ENCODE data around the gene C19orf12.

C19orf12 gene

DNA sequence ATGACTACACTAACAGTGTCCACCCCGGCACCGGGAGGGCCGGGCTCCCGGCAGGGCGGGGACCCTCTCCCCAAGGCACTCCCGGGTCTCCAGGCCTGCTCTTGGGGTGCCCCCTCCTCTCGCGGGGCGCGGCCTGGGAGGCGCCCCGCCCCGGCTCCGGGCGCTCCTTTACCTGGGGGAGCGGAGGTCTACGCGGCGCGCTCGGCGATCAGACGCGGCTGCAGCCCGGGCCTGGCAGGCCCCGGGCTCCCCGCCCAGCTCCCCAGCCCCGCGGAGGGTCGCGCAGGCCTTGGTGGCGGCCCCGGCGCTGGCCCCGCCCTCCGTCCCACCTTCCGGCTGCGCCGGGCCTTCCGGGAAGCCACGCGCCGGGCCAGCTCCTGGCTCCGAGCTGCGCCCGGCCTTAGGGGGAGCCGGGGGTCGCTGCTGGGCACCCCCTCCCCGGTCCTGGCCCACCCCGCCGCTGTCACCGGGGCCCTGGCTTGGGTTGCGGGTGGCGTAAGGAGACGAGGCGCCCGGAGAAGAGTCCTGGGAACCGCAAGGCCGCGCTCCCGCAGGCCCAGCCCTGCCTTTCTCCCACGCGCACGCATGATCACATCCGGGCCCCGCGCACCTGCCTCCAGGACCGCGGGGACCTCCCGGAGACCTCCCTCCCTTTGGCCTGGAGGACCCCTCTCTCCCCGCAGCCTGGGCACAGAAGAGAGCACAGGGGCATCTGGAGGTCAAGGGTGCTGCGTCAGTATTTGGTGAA lies at the start of gene C19orf12:
TSS of gene C19orf12 (minus strand) at position 309 of the 748 bp plus-strand sequence. CDS start 6,848 bp downstream, outside the sequence.
- DNase-seq: peak; percentile 55

- no peak for DNase-seq
Measured at GRCh38 chr19:29764361-29764760, 49.3 kb upstream of the C19orf12 start.

DNA sequence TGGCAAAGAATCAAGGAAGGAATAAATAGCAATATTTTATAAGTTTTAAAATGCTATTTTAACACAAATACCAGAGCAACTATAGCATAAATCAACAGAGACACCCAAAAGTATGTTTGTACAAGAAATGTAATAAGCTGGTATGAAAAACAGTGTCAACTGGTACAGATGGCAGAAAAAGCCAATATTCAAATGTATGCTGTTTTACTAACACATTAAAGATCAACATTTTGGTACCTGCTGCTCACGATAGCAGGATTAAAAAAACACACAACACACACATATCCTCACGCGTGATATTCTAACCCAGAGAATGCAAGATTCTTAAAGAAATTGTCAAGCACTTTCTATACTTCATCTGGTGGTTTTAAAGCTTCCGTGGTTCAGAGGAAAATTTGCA lies 48.1 kb upstream of the C19orf12 start:
- no peak for DNase-seq

DNA sequence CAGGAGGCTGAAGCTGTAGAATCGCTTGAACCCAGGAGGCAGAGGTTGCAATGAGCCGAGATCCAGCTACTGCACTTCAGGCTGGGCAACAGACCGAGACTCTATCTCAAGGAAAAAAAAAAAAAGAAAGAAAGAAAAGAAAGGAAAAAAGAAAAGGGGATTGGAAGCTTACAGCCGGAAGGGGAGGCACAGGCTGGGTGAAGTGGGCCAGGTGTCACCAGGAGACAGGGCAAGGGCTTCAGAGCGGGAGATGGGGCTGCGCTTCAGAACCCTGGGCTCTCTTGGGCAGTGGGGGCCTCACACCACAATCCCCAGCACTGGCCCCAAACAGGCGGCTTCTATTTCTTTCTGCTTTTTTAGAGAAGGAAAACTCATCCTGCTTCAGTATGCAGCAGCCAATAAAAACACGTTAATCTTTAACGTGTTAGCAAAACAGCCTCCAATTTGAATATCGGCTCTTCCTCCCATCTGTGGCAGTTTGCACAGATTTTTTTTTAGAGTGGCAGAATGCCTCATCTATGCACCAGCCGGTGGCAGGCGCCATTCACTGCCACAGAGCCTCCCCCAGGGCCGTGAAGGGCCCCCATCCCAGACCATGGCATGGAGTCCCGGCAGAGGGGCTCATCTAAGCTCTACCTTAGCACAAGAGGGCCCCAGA lies 46.6 kb upstream of the C19orf12 start:
- no peak for DNase-seq

- DNase-seq: no peak
Measured at GRCh38 chr19:29760752-29761502, 45.9 kb upstream of the C19orf12 start.

GRCh38 chr19:29759359-29759758 lies 44.3 kb upstream of the C19orf12 start:
- no peak for DNase-seq

DNA sequence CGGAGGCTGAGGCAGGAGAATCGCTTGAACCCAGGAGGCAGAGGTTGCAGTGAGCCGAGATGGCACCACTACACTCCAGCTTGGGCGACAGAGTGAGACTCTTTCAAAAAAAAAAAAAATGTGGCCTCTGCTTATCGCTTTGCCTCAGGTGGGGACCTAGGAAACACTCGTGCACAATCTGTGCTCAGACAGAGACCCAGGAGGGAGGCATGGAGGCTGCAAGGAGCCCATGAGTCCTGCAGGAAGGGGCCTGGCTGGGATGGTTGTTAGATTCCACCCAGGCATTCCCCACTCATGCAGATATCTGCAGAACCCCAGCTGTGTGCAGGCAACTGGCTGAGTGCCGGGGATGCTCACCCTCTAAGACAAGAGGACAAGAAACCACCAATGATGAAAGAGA lies 43.8 kb upstream of the C19orf12 start:
- no peak for DNase-seq

- no peak for DNase-seq
Measured at GRCh38 chr19:29757551-29757950, 42.5 kb upstream of the C19orf12 start.

GRCh38 chr19:29753934-29754305 lies 38.9 kb upstream of the C19orf12 start:
- DNase-seq: no peak

GRCh38 chr19:29753190-29753933 lies 38.3 kb upstream of the C19orf12 start:
- DNase-seq: no peak

DNA sequence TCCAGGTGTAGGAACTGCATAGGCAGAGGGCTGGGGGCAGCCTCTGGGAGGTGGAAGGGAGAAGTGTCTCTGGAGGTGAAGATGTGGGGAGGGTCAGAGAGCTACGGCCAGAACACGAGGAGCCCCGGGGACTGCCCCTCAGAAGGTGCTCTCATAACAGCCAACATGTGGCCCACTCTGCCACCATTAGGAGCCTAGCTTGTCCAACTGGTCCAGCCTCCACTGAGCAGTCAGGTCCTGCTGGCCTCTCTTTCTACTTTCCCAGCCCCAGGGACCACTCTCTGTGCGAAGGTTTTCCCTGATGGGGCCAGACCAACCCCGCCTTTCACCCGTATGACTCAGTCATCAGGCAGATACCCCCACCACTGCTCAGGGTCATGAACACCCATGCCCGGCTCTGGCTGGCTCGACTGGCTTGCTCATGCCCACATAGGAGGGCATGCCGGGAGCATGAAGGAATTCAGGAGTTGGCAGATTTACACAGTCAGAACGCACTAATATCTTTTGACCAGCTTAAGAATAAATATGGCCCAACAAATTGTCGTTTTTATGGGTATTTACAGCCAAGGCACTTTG lies 37.5 kb upstream of the C19orf12 start:
- DNase-seq: no peak

DNA sequence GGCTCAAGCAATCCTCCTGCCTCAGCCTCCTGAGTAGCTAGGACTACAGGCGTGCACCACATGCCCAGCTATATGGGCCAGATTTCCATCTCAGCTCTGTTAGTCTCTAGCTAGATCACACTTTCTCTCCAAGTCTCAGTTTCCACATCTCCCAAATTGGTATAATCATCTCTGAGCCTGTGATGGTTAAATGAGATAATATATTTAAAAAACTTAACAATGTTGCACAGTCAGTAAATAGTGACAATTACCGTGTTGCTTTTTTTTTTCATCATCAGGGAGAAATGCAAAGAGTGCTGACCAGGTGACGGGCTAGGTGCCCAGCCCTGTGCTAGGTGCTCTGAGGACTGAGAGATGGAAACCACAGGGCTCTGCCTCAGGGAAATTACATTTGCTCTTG lies 36.9 kb upstream of the C19orf12 start:
- DNase-seq: no peak

DNA sequence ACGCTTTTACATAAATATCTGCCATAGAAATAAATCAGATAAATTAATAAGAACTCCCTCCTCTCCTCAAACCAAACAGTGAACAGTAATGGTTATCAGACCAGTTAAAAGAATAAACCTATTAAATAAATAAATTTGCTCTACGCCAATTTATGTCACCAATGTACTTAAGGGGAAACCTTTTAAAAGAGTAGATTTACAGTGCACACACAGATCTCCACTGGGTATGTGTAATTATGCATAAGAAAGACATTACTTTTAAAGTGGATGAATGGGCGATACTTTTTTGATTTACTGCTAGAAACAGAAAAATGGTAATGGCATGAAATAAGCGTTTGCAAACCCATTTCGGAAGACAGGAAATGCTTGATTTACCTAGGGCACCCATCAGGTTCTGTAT lies 34.9 kb upstream of the C19orf12 start:
- no peak for DNase-seq

DNA sequence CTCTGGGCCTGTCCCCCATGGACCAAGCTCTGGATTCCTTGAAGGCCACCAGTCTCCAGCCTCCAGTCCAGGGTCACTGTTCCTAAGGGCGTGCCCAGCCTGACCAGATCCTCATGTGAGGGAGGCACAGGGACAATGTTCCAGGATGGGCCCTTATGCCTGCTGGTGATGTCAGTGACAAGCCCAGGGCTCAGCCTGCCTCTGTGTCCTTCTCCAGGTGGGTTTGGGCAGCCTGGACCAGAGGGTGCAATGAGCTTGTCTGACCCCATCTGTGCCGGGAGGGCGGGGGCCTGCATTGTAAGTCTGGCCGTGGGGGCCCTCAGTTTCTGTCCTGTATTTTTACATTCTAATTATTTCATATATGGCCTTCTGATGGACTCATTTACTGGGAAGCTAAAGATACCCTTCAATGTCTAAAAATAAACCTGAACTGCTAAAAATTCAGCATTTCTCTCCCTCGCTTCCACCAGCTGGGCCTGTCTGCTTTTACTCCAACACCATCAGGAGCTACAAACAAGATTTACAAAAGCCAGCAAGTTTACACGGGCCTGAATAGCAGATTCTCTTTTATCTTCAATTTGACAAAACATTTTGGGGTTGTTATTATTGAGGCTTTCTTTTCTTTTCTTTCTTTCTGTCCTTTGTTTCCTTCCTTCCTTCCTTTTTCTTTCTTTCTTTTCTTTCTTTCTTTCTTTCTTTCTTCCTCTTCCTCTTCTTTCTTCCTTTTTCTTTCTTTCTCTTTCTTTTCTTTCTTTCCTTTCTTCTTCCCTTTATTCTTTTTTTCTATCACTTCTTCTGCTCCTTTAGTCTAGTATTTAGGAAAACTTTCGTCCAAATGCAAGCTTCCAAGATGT lies 34.2 kb upstream of the C19orf12 start:
- DNase-seq: no peak

- DNase-seq: no peak
Measured at GRCh38 chr19:29745253-29745652, 30.2 kb upstream of the C19orf12 start.

DNA sequence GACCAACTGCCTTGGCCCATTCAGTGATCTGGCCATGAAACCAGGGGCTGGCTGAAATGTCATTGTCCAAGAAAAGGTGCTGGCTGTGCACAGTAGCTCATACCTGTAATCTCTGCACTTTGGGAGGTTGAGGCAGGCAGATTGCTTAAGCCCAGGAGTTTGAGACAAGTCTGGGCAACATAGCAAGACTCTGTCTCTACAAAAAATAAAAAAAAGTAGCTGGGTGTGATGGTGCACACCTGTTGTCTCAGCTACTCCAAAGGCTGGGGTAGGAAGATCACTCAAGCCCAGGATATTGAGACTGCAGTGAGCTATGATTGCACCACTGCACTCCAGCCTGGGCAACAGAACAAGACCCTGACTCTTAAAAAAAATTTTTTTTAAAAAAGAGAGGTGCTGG lies 28.6 kb upstream of the C19orf12 start:
- DNase-seq: no peak

- DNase-seq: no peak
Measured at GRCh38 chr19:29741776-29742175, 26.7 kb upstream of the C19orf12 start.

DNA sequence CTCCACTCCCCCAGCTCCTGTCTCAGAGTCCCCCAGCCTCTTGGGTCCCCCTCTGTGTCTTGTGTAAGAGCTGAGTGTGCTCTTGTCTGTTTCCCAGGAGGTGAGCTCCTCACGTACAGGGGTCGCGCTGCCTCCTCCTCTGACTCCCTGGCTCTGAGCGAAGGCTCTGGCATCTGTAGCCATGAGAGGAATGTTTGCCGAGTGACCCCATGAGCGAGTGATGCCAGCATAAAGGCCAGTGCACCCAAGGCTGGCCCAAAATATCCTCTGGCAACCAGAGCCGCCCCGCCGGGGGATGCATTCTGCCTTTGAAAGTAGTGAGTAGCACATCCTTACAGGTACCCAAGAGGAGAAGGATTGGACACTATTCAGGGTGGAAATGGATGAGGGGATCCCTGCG lies 26.2 kb upstream of the C19orf12 start:
- DNase-seq: no peak

DNA sequence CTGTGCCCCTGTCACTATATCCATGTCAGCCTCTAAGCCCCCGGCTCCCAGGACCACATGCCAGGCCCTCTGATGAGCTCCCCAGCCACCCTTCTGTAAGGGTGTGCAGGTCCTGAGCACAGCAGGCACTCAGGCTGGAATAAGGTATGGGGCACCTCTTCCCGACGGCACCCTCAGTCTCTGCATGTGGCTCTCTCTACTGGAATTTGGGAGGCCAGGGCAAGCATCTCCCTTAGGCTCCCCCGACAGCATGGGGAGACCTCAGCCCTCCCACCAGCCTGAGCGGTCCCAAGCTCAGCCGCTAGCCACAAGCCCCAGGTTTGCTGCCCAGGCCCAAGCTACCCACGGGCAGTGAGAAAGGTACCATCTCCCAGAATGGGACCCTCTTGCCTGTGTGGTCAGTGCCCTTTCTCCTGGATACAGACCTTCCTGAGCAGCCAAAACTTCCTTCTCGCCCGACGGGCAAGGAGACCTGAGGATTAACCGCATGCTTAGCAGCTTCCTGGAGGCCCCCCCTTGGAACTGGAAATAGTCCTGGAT lies 22.5 kb upstream of the C19orf12 start:
- DNase-seq: no peak

GRCh38 chr19:29735829-29736228 lies 20.8 kb upstream of the C19orf12 start:
- DNase-seq: no peak

- DNase-seq: no peak
Measured at GRCh38 chr19:29731331-29731850, 16.3 kb upstream of the C19orf12 start.

All from fibroblast of skin of right quadriceps (primary cell).